HG03064 (cell line): ENCODE results near the gene C1orf35.

Experiments
- ATAC-seq: cut with Tn5 transposase; IDR thresholded peaks from one replicate; pipeline ENCODE4 v1.9.1; 2021; ENCODE audit warnings: low read depth; ENCODE audit not compliant: unreplicated experiment

Gene C1orf35

GRCh38 chr1:228102791-228103620 is at the start of gene C1orf35:
Gene C1orf35, minus strand, starts transcription at chr1:228103325. Its CDS starts 98 bp downstream, at chr1:228103227.
- peak; percentile 61 for ATAC-seq

GRCh38 chr1:228152918-228153258 is 49.8 kb upstream of the C1orf35 start:
- ATAC-seq: no peak

- no peak for ATAC-seq
Observed at GRCh38 chr1:228152097-228152917, 49.2 kb upstream of the C1orf35 start.

- no peak for ATAC-seq
Observed at GRCh38 chr1:228151180-228151925, 48.2 kb upstream of the C1orf35 start.

- no peak for ATAC-seq
Observed at GRCh38 chr1:228150461-228151179, 47.5 kb upstream of the C1orf35 start.

- ATAC-seq: no peak
Observed at GRCh38 chr1:228150120-228150460, 47.0 kb upstream of the C1orf35 start.

- ATAC-seq: no peak
Observed at GRCh38 chr1:228149406-228150119, 46.4 kb upstream of the C1orf35 start, which contains the start of gene GJC2. Gene GJC2, plus strand, starts transcription at chr1:228149930. Its CDS starts 7,829 bp downstream, at chr1:228157759.

GRCh38 chr1:228148935-228149405 is 45.8 kb upstream of the C1orf35 start:
- no peak for ATAC-seq

GRCh38 chr1:228148196-228148861 is 45.2 kb upstream of the C1orf35 start:
- ATAC-seq: no peak

GRCh38 chr1:228147768-228148167 is 44.6 kb upstream of the C1orf35 start:
- no peak for ATAC-seq

GRCh38 chr1:228147151-228147693 is 44.1 kb upstream of the C1orf35 start:
- ATAC-seq: no peak

- ATAC-seq: no peak
Observed at GRCh38 chr1:228146417-228147150, 43.5 kb upstream of the C1orf35 start.

- ATAC-seq: no peak
Observed at GRCh38 chr1:228145463-228146416, 42.6 kb upstream of the C1orf35 start.

- no peak for ATAC-seq
Observed at GRCh38 chr1:228144993-228145343, 41.8 kb upstream of the C1orf35 start.

GRCh38 chr1:228144193-228144992 is 41.3 kb upstream of the C1orf35 start:
- ATAC-seq: no peak

- ATAC-seq: no peak
Observed at GRCh38 chr1:228143480-228144192, 40.5 kb upstream of the C1orf35 start.
